Measurements from ENCODE around the gene PRSS12.
A peak's percentile ranks its signal among the peaks of the same experiment; 100 is the strongest.
"Not testable (repeated sequence)": the region's sequence is repeated elsewhere in the genome, so short reads cannot be mapped to it uniquely, and the experiment has no call there.

PRSS12 gene

GRCh38 chr4:118317691-118318090 is 35.1 kb downstream of the PRSS12 start:
- no peak for DNase-seq

GRCh38 chr4:118314221-118314620 is 38.6 kb downstream of the PRSS12 start:
- DNase-seq: no peak

GRCh38 chr4:118313098-118313497 is 39.7 kb downstream of the PRSS12 start:
- no peak for DNase-seq

GRCh38 chr4:118308306-118309030 is 44.3 kb downstream of the PRSS12 start:
- no peak for DNase-seq

- no peak for DNase-seq
Observed at GRCh38 chr4:118307643-118308042, 45.2 kb downstream of the PRSS12 start.

GRCh38 chr4:118299619-118300018 is 53.2 kb downstream of the PRSS12 start:
- not testable (repeated sequence) for DNase-seq

- no peak for DNase-seq
Observed at GRCh38 chr4:118296729-118297128, 56.1 kb downstream of the PRSS12 start.

GRCh38 chr4:118290951-118291350 is 61.9 kb downstream of the PRSS12 start:
- DNase-seq: no peak

- DNase-seq: no peak
Observed at GRCh38 chr4:118289794-118290193, 63.0 kb downstream of the PRSS12 start.

- no peak for DNase-seq
Observed at GRCh38 chr4:118287711-118288451, 64.9 kb downstream of the PRSS12 start.

- no peak for DNase-seq
Observed at GRCh38 chr4:118286685-118287084, 66.1 kb downstream of the PRSS12 start.

GRCh38 chr4:118285931-118286330 is 66.9 kb downstream of the PRSS12 start:
- DNase-seq: no peak

GRCh38 chr4:118284169-118284568 is 68.6 kb downstream of the PRSS12 start:
- no peak for DNase-seq

- no peak for DNase-seq
Observed at GRCh38 chr4:118282692-118283091, 70.1 kb downstream of the PRSS12 start.

- DNase-seq: no peak
Observed at GRCh38 chr4:118281611-118282442, 71.0 kb downstream of the PRSS12 start.

- peak; percentile 31 for DNase-seq
Observed at GRCh38 chr4:118280501-118281218, 72.1 kb downstream of the PRSS12 start.

GRCh38 chr4:118279920-118280432 is 72.8 kb downstream of the PRSS12 start:
- no peak for DNase-seq

GRCh38 chr4:118279328-118279727 is 73.5 kb downstream of the PRSS12 start:
- no peak for DNase-seq

- DNase-seq: peak; percentile 98
Observed at GRCh38 chr4:118278473-118279274, 74.1 kb downstream of the PRSS12 start.

- DNase-seq: no peak
Observed at GRCh38 chr4:118277243-118277642, 75.6 kb downstream of the PRSS12 start.

GRCh38 chr4:118276580-118276979 is 76.2 kb downstream of the PRSS12 start:
- DNase-seq: no peak

GRCh38 chr4:118273642-118274041 is 79.2 kb downstream of the PRSS12 start:
- DNase-seq: no peak
